HUDEP-2 (cell line): ENCODE measurements around the gene AK5.
A peak's percentile ranks its signal among the peaks of the same experiment; 100 is the strongest.

Experiments used
- DNase-seq, 76 experiments: peaks; one replicate each; lab custom pipeline; 2025; ENCODE audit not compliant: unreplicated experiment in 76 of 76; lab: John Stamatoyannopoulos, UW

AK5 gene

GRCh38 chr1:77534456-77534855, 252.6 kb downstream of the AK5 start:
- no peak for DNase-seq

- no peak for DNase-seq
These were observed 255.0 kb downstream of the AK5 start for GRCh38 chr1:77536813-77537212.

DNA sequence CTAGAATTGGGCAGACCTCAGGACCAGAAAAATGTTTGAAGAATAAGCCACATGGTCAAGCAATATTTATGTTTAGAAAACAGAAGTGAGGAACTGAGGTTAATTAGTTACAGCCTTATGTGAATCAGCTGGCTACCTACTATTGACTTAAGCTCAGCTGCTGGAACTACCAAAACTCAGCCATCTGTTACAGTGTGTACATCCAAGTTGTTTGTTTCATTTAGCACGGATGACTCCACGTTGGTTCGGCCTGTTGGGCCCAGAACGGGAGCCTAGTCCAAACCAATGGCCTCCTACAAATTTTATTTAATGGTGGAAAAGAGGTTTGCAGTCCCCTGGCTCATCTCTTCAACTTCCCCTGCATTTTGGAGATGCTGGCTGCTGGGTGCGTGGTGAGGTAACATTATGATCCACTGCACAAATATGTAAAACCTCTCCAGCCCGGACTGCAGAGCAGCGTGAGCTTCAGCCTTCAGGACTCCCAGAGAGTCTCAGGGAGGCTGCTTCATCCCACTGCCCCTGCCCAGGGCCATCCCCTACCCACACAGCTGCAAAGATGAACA, 257.2 kb downstream of the AK5 start:
- DNase-seq, result no peak

GRCh38 chr1:77539519-77540142, 257.8 kb downstream of the AK5 start:
- peak in 1 of 76 experiments; percentile 14 for DNase-seq

DNA sequence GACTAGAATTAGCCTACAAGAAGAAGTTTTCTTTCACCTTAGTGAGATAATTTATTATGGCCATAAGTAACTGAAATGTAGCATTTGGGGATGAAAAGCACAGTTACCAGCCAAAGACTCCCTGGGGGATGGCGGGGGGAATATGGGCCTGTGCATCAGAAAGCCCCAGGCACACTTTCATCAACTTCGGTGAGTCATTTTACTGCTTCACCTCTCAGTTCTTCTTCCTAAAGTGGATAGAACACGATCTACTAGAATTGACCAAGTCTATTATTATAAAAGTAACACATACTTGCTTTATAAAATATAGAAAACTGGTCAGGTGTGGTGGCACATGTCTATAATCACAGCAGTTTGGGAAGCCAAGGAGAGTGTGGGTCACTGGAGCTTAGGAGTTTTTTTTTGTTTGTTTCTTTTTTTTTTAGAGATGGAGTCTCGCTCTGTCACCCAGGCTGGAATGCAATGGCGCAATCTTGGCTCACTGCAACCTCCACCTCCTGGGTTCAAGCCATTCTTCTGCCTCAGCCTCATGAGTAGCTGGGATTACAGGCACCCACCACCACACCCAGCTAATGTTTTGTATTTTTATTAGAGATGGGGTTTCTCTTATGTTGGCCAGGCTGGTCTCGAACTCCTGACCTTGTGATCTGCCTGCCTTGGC, 258.8 kb downstream of the AK5 start:
- no peak for DNase-seq

DNA sequence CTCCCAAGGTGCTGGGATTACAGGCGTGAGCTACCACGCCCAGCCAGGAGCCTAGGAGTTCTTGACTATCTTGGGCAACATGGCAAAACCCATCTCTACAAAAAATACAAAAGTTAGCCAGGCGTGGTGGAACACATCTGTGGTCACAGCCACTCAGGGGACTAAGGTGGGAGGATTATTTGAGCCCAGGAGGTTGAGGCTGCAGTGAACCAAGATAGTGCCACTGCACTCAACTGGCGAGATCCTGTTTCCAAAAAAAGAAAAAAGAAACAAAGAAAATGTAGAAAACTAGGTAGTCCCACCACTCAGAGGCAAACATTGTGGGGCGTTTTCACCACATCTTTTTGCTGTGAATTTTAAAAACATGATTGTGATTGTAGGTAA, 259.3 kb downstream of the AK5 start:
- no peak for DNase-seq

GRCh38 chr1:77542813-77543420, 261.1 kb downstream of the AK5 start:
- DNase-seq, result no peak

GRCh38 chr1:77543822-77544448, 262.1 kb downstream of the AK5 start:
- no peak for DNase-seq

- no peak for DNase-seq
These were observed 263.0 kb downstream of the AK5 start for GRCh38 chr1:77544845-77545244.

GRCh38 chr1:77545970-77546369, 264.2 kb downstream of the AK5 start:
- DNase-seq, result no peak

DNA sequence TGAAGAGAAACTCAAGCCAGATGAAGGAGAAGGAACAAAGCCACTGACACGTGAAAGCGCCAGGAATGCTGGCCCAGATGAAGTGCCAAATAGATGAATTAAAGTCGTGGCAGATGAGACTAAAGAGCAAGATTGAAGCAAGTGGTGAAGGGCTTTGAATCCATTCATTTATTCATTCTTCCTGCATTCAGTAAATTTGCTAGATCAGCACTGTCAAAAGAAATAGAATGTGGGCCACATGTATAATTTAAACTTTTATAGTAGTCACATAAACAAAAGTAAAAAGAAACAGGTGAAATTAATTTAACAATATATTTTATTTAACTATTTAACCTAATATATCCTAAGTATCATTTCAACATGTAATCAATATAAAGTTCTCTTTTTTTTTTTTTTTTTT, 265.1 kb downstream of the AK5 start:
- no peak for DNase-seq

DNA sequence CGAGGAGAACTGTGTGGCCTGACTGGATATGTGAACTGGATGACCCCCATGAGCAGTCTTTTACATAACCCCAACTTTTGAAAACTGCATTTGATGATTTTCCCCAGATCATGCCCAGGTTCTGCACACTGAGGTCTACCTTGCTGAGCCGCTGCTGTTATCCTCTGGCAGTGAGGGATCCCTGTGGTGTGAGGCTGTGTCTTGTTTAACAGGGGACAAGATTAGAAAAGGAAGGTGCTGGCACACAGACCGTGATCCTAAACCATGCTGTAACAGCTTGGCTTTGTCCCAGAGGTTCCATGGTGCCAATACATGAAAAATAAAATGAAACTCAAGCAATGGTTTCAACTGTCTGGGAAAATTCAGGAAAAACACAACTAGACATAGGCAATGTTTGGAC, 266.5 kb downstream of the AK5 start:
- no peak for DNase-seq

DNA sequence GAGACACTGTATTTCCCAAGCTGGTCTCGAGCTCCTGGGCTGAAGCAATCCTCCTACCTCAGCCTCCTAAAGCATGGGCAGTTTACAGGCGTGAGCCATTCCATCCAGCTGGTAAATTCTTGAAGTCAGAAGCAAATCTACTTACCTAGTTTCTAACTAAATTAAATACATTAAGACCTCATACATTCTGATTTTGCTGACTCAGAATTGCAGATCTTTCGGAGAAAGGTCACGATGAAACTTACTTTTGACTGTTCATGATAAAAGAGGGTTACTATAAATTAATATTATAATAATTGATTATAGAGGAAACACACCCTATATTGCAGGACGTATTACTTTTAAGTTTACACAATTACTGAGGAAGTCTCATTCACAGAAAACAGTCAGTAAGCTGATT, 268.3 kb downstream of the AK5 start:
- DNase-seq, result no peak

- no peak for DNase-seq
These were observed 270.8 kb downstream of the AK5 start for GRCh38 chr1:77552626-77553025.

DNA sequence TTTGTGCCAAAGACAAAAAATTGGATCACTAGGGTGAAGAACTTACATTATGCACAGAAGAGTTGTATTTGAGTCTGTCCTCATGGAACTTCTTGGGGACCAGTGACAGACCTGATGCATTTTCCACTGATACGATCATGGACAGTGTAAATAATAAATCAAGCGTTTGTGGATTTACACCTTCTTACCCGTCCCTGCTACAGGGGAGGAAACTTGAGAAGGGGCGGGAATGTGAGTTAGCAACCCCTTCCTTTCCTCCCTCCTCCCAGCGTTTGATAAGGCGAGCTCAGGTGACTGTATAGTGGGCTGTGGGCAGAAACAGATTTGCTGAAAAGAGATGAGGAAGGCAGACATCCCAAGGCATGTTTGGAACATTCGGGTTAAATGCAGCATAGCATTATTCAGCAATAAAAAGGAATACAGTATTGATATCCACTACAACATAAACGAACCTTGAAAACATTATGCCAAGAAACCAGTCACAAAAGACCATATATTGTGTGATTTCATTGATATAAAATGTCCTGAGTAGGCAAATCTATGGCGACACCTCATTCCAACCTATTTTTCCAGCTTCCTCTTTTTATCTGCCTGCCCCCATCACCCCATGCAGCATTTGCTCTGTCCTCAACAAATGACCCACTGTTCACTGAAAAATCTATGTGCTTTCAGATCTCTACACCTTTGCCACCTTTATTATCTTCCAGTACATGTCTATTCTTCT, 271.9 kb downstream of the AK5 start:
- no peak for DNase-seq

- no peak for DNase-seq
These were observed 274.2 kb downstream of the AK5 start for GRCh38 chr1:77556045-77556444.

DNA sequence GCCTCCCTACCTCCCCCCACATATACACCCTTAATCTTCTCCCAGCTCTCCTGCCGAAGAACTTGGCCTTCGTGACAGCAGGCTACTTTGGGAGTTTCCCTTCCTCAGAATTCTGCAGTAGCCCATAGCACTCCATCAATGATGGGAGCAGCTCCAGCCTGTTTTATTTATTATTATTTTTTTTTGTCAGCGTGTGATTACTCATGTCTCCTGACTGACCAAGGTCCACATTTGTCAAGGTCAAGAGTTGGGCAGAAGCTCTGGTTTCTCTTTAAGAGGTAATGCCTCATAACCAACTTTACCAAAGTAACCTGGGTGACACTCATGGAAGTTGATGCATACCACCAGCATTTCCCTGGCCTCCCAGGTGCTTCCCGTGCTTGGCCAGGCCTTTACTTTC, 275.2 kb downstream of the AK5 start:
- DNase-seq, result no peak

GRCh38 chr1:77558591-77559164, 276.9 kb downstream of the AK5 start:
- no peak for DNase-seq

DNA sequence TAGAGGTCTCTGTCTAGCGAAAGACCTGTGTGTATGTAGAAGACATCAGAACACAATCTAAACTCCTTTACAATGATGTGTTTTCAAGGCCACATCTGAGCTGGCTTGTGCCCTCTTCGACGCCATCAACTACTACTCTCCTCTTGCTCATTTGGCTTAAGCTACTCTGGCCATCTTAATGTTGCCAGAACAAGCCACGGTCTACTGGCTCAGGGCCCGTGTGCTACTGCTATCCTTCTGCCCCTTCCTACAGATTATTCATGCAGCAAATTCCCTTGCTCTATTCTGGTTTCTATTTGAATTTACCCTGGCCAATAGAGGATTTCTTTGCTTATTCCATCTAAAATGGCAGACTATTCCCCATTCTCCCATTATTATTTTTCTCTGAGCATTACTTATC, 278.9 kb downstream of the AK5 start:
- DNase-seq, result no peak

GRCh38 chr1:77562596-77563150, 280.9 kb downstream of the AK5 start:
- DNase-seq, result no peak
